Neural progenitor cell (in vitro differentiated cells): ENCODE data around the gene DENND2A. TPM values are rescaled to one million over a fixed set of nuclear protein-coding genes. Genes with fewer than 3 reads are reported as not detected.

Experiments
- DNase-seq: peaks from one replicate; pipeline ENCODE4 v3.0.0-alpha.2; 2016; ENCODE audit warnings: low spot score
- H2AFZ ChIP-seq: fragments of 200-600 bp; sonication (generic); replicated peaks from 2 replicates; pipeline ENCODE4 v1.6.1; 2016; ENCODE audit warnings: antibody characterized with exemption
- H3F3A ChIP-seq: fragments of 200-600 bp; sonication (generic); 2 replicates; pipeline ENCODE4 v1.6.1; 2016; ENCODE audit warnings: antibody characterized with exemption, low read depth
- H3K27ac ChIP-seq: fragments of 200-600 bp; sonication (generic); 2 replicates; pipeline ENCODE4 v1.5.1; 2016; ENCODE audit warnings: mild to moderate bottlenecking
- H3K27me3 ChIP-seq: fragments of 200-600 bp; sonication (generic); 2 replicates; pipeline ENCODE4 v1.6.1; 2016; ENCODE audit warnings: mild to moderate bottlenecking, moderate library complexity
- H3K36me3 ChIP-seq: fragments of 200-600 bp; sonication (generic); 2 replicates; pipeline ENCODE4 v1.5.1; 2016
- H3K4me1 ChIP-seq: fragments of 200-600 bp; sonication (generic); 2 replicates; pipeline ENCODE4 v1.6.1; 2016; ENCODE audit warnings: mixed run types
- H3K4me2 ChIP-seq: fragments of 200-600 bp; sonication (generic); 2 replicates; pipeline ENCODE4 v1.6.1; 2016
- H3K4me3 ChIP-seq: fragments of 200-600 bp; sonication (generic); 2 replicates; pipeline ENCODE4 v1.5.1; 2016
- H3K79me2 ChIP-seq: fragments of 200-600 bp; sonication (generic); 2 replicates; pipeline ENCODE4 v1.6.1; 2016; ENCODE audit warnings: low read depth
- H3K9ac ChIP-seq: fragments of 200-600 bp; sonication (generic); 2 replicates; pipeline ENCODE4 v1.6.1; 2016
- H3K9me3 ChIP-seq: fragments of 200-600 bp; sonication (generic); 2 replicates; pipeline ENCODE4 v1.5.1; 2016; ENCODE audit warnings: low read depth
- H4K20me1 ChIP-seq: fragments of 200-600 bp; sonication (generic); 2 replicates; pipeline ENCODE4 v1.6.1; 2016; ENCODE audit warnings: low read depth
- H3K27ac Mint-ChIP-seq: 3 replicates; pipeline ENCODE4 v1.8.0; 2021; ENCODE audit warnings: mixed read lengths
- H3K27me3 Mint-ChIP-seq: 2 replicates; pipeline ENCODE4 v1.8.0; 2022; ENCODE audit warnings: low read depth, mild to moderate bottlenecking, inconsistent platforms, moderate library complexity, mixed read lengths; ENCODE audit not compliant: insufficient read depth
- H3K36me3 Mint-ChIP-seq: 3 replicates; pipeline ENCODE4 v1.8.0; 2021; ENCODE audit warnings: mixed read lengths
- H3K4me1 Mint-ChIP-seq: 3 replicates; pipeline ENCODE4 v1.8.0; 2021; ENCODE audit warnings: mixed read lengths
- H3K4me3 Mint-ChIP-seq: 3 replicates; pipeline ENCODE4 v1.8.0; 2021; ENCODE audit warnings: mild to moderate bottlenecking, moderate library complexity, mixed read lengths
- H3K9me3 Mint-ChIP-seq: 3 replicates; pipeline ENCODE4 v1.8.0; 2020; ENCODE audit warnings: mixed read lengths
- CTCF ChIP-seq: fragments of 200-600 bp; sonication (generic); IDR thresholded peaks from 2 replicates; pipeline ENCODE4 v1.5.1; 2017; ENCODE audit warnings: antibody characterized with exemption, mild to moderate bottlenecking
- EZH2 ChIP-seq: fragments of 200-600 bp; sonication (generic); IDR thresholded peaks from 2 replicates; pipeline ENCODE4 v1.6.1; 2017; ENCODE audit warnings: antibody characterized with exemption, mild to moderate bottlenecking, moderate library complexity
- EZH2phosphoT487 ChIP-seq: fragments of 200-600 bp; sonication (generic); IDR thresholded peaks from 2 replicates; pipeline ENCODE4 v1.6.1; 2017; ENCODE audit warnings: antibody characterized with exemption
- total RNA-seq: library from RNA; depleted of rRNA; stranded (reverse); fragments of >200 nt; gene quantifications from 2 replicates; pipeline ENCODE4 v1.2.3, GENCODE V29; 2015; ENCODE audit warnings: low replicate concordance

The DENND2A gene
- total RNA-seq, 1 donor from 2014 or later: 27.0 TPM

- no peaks in the 10 kb centered on the region for H3K36me3 Mint-ChIP-seq
- no peak overlapping the region for H3K4me3 ChIP-seq
- TF ChIP-seq EZH2 (no peak), EZH2phosphoT487 (no peak), CTCF (no peak)
- peaks cover 11% of the 10 kb centered on the region for H3K4me1 Mint-ChIP-seq
- no peaks in the 10 kb centered on the region for H4K20me1 ChIP-seq
- no peak overlapping the region for H3K27ac Mint-ChIP-seq
- H3K9ac ChIP-seq: no peak overlapping the region
- H3F3A ChIP-seq: no peaks in the 10 kb centered on the region
- H3K4me1 ChIP-seq: peaks cover 10% of the 10 kb centered on the region
- H3K4me2 ChIP-seq: no peak overlapping the region
- H3K36me3 ChIP-seq: no peaks in the 10 kb centered on the region
- no peaks in the 10 kb centered on the region for H3K79me2 ChIP-seq
- H3K4me3 Mint-ChIP-seq: no peak overlapping the region
- no peaks in the 10 kb centered on the region for H3K9me3 Mint-ChIP-seq
- no peaks in the 10 kb centered on the region for H3K9me3 ChIP-seq
- no peaks in the 10 kb centered on the region for H3K27me3 ChIP-seq
- no peak overlapping the region for H3K27ac ChIP-seq
- no peak for DNase-seq
- no peak overlapping the region for H2AFZ ChIP-seq
- H3K27me3 Mint-ChIP-seq: peaks cover 5% of the 10 kb centered on the region
Measured at GRCh38 chr7:140688341-140688740, 47.7 kb upstream of the DENND2A start.

GRCh38 chr7:140686921-140687320 lies 46.3 kb upstream of the DENND2A start:
- H3K27me3 ChIP-seq: no peaks in the 10 kb centered on the region
- no peak overlapping the region for H3K4me2 ChIP-seq
- Mint-ChIP-seq H3K9me3 (no peaks in the 10 kb centered on the region), H3K36me3 (no peaks in the 10 kb centered on the region), H3K27ac (no peak overlapping the region), H3K4me1 (peaks cover 11% of the 10 kb centered on the region), H3K27me3 (peaks cover 5% of the 10 kb centered on the region), H3K4me3 (no peak overlapping the region)
- TF ChIP-seq EZH2: no peak
- TF ChIP-seq CTCF: no peak
- no peak for TF ChIP-seq EZH2phosphoT487
- H3K9ac ChIP-seq: no peak overlapping the region
- H3K4me1 ChIP-seq: peaks cover 13% of the 10 kb centered on the region
- no peaks in the 10 kb centered on the region for H3F3A ChIP-seq
- no peaks in the 10 kb centered on the region for H4K20me1 ChIP-seq
- H3K36me3 ChIP-seq: no peaks in the 10 kb centered on the region
- H2AFZ ChIP-seq: no peak overlapping the region
- no peaks in the 10 kb centered on the region for H3K9me3 ChIP-seq
- no peaks in the 10 kb centered on the region for H3K79me2 ChIP-seq
- no peak for DNase-seq
- no peak overlapping the region for H3K4me3 ChIP-seq
- no peak overlapping the region for H3K27ac ChIP-seq

DNA sequence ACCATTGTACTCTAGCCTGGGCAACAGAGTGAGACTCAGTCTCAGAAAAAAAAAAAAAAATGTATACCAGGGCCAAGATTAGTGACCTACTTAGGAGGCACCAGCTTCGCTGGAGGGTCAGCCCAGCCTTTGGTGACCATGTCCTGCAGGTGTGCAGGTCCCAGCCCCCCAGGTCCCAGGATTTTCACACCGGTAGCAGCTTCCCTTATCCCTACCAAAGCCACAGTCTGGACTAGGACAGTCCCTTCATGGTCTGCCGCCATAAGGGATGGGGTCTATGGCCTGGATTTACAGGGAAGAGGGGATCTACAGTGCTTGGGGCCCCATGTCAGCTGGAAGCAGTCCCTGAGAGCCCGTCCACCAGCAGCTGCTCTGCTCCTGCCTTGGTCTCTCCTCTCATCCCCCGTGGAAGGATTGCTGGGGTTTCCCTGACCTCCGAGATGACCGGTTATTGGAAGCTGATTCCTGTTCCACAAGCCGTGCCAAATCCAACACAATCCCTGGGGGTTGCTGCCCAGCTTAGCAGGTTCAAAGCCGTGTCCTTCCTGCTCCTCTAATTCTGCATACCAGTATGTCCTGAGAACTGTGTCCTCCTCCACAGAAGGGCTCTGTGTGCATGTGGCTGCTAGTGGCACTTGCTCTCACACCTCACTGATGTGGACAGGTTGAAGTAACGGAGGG lies 44.9 kb upstream of the DENND2A start:
- Mint-ChIP-seq H3K4me3 (no peak overlapping the region), H3K27me3 (peaks cover 7% of the 10 kb centered on the region), H3K9me3 (no peaks in the 10 kb centered on the region), H3K27ac (no peak overlapping the region), H3K4me1 (peaks cover 15% of the 10 kb centered on the region), H3K36me3 (no peaks in the 10 kb centered on the region)
- Histone ChIP-seq H3K4me3 (no peak overlapping the region), H3K9ac (no peak overlapping the region), H3K4me2 (no peak overlapping the region), H3F3A (no peaks in the 10 kb centered on the region), H3K79me2 (no peaks in the 10 kb centered on the region), H4K20me1 (no peaks in the 10 kb centered on the region), H2AFZ (no peak overlapping the region), H3K27me3 (no peaks in the 10 kb centered on the region), H3K9me3 (no peaks in the 10 kb centered on the region), H3K4me1 (peaks cover 13% of the 10 kb centered on the region), H3K36me3 (no peaks in the 10 kb centered on the region), H3K27ac (no peak overlapping the region)
- DNase-seq: no peak
- TF ChIP-seq CTCF (no peak), EZH2phosphoT487 (no peak), EZH2 (no peak)
